C4-2B (cell line): ENCODE data around the gene NR1I3.

Experiments used
- H3K27ac ChIP-seq: fragments of 450-650 bp; 2 replicates; pipeline ENCODE4 v1.5.1; 2017
- ZFX ChIP-seq: fragments of 450-650 bp; IDR thresholded peaks from 2 replicates; pipeline ENCODE4 v1.6.1; 2017
- TF ChIP-seq, protein P1 (sequence below): fragments of 450-650 bp; conservative IDR thresholded peaks from 2 replicates; pipeline ENCODE4 v1.5.1; 2017; ENCODE audit warnings: mild to moderate bottlenecking

Gene NR1I3

GRCh38 chr1:161197560-161198193, 40.3 kb downstream of the NR1I3 start:
- TF ChIP-seq ZFX = no peak
- TF ChIP-seq, protein P1, sequence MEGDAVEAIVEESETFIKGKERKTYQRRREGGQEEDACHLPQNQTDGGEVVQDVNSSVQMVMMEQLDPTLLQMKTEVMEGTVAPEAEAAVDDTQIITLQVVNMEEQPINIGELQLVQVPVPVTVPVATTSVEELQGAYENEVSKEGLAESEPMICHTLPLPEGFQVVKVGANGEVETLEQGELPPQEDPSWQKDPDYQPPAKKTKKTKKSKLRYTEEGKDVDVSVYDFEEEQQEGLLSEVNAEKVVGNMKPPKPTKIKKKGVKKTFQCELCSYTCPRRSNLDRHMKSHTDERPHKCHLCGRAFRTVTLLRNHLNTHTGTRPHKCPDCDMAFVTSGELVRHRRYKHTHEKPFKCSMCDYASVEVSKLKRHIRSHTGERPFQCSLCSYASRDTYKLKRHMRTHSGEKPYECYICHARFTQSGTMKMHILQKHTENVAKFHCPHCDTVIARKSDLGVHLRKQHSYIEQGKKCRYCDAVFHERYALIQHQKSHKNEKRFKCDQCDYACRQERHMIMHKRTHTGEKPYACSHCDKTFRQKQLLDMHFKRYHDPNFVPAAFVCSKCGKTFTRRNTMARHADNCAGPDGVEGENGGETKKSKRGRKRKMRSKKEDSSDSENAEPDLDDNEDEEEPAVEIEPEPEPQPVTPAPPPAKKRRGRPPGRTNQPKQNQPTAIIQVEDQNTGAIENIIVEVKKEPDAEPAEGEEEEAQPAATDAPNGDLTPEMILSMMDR = no peak

DNA sequence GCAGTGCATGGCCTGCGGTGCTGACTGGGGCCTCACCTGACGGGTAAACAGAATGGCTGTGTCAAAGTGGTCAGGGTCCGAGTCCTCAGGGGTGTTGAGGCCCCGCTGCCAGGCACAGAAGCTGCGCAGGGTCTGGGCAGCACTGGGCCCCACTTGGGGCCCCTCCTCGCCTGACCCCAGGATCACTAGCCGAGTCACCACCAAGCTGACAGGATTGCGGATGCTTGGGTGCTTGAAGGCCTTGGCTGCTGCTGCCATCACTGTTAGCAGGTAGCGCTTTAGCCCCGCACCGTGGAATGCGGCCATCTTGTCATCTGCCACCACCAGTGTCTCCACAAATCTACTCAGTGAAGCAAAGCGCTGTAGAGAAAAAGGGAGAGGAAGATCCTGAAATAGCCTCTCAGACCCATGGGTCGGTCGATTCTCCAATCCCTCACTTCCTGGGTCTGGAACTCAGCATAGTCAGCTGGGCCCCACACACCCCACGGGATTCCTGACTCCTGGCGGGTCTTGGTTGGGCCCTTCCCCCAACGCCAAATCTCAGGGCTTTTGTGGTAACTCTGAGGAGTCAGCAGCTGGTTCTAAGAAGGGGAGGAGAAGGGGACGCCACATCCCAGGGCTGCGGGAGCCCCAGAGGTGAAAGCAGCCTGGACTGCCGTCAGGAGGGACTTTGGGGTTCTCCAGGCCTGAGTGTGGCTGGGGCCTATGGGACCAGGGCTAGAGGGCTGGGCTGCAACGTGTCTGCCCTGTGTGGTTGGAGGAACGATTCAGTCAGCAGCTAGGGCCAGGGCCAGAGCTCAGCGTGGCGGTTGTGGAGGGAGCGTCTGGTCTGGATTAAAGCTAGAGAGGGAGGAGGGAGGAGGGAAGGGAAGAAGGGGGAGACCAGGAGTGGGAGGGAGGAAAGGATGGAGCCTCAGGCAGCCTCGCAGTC, 41.2 kb downstream of the NR1I3 start:
- no peak overlapping the region for H3K27ac ChIP-seq
- TF ChIP-seq ZFX = no peak
- TF ChIP-seq, protein P1 = no peak

More at GRCh38 chr1:161197560-161198193, 40.3 kb downstream of the NR1I3 start:
- no peak overlapping the region for H3K27ac ChIP-seq

DNA sequence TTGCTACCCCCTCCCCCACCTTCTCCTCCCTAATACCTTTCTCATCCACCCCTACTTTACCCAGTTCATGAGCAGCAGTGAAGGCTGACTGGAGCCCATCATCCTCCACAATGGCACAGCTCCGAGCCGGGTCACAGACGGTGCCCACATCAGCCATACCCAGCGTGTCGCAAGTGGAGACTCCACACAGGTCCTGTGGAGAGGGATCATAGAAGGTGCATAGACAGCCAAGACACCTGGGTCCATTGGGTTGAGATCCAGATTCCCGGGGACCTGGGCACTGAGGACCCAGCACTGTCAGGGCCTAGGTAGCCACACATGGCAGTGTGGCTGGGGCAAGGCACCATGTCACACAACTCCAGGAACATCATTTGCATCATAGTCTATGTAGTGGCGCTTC, 41.9 kb downstream of the NR1I3 start:
- H3K27ac ChIP-seq = no peak overlapping the region

GRCh38 chr1:161195171-161195570, 42.8 kb downstream of the NR1I3 start:
- no peak for TF ChIP-seq ZFX
- TF ChIP-seq, protein P1 = no peak
- no peak overlapping the region for H3K27ac ChIP-seq

More for the DNA sequence above, 41.9 kb downstream of the NR1I3 start:
- TF ChIP-seq, protein P1 = no peak
- no peak for TF ChIP-seq ZFX

GRCh38 chr1:161193561-161194235, 44.3 kb downstream of the NR1I3 start:
- H3K27ac ChIP-seq = no peak overlapping the region
- TF ChIP-seq ZFX = no peak
- TF ChIP-seq, protein P1 = no peak

GRCh38 chr1:161192476-161193465, 45.2 kb downstream of the NR1I3 start:
- no peak overlapping the region for H3K27ac ChIP-seq
- TF ChIP-seq ZFX = no peak
- TF ChIP-seq, protein P1 = peak; percentile 96
